Parathyroid adenoma (tissue), 2 donors: ENCODE results near the gene KCMF1.

Experiments used
- H2AFZ ChIP-seq: fragments of 300-600 bp; sonication (generic); one replicate; pipeline ENCODE4 v1.7.0; 2017; ENCODE audit warnings: antibody characterized with exemption, mild to moderate bottlenecking
- H3K27ac ChIP-seq: fragments of 300-600 bp; sonication (generic); one replicate; pipeline ENCODE4 v1.7.0; 2017
- H3K27me3 ChIP-seq: fragments of 300-600 bp; sonication (generic); one replicate; pipeline ENCODE4 v1.7.0; 2017; ENCODE audit warnings: low read length; ENCODE audit not compliant: control insufficient read depth, insufficient read depth
- H3K36me3 ChIP-seq: fragments of 300-600 bp; sonication (generic); one replicate; pipeline ENCODE4 v1.7.0; 2017; ENCODE audit warnings: low read length; ENCODE audit not compliant: control insufficient read depth, insufficient read depth
- H3K4me1 ChIP-seq: fragments of 300-600 bp; sonication (generic); one replicate; pipeline ENCODE4 v1.7.0; 2017; ENCODE audit warnings: control low read depth
- H3K4me2 ChIP-seq: fragments of 300-600 bp; sonication (generic); one replicate; pipeline ENCODE4 v1.7.0; 2017; ENCODE audit warnings: low read length
- H3K4me3 ChIP-seq: fragments of 300-600 bp; sonication (generic); one replicate; pipeline ENCODE4 v1.7.0; 2017; ENCODE audit warnings: low read depth, low read length
- H3K79me2 ChIP-seq: fragments of 300-600 bp; sonication (generic); one replicate; pipeline ENCODE4 v1.7.0; 2017; ENCODE audit warnings: control low read depth
- H3K9ac ChIP-seq: fragments of 300-600 bp; sonication (generic); one replicate; pipeline ENCODE4 v1.7.0; 2017; ENCODE audit warnings: mild to moderate bottlenecking
- H3K9me3 ChIP-seq: fragments of 300-600 bp; sonication (generic); one replicate; pipeline ENCODE4 v1.7.0; 2017; ENCODE audit warnings: low read length; ENCODE audit not compliant: control insufficient read depth
- TF ChIP-seq, protein P1 (sequence below): fragments of 300-600 bp; sonication (generic); IDR thresholded peaks from one replicate; pipeline ENCODE4 v1.7.0; 2017; ENCODE audit warnings: antibody characterized with exemption, mild to moderate bottlenecking
- donor health status: primary hyperparathyroidism.

KCMF1 gene

DNA sequence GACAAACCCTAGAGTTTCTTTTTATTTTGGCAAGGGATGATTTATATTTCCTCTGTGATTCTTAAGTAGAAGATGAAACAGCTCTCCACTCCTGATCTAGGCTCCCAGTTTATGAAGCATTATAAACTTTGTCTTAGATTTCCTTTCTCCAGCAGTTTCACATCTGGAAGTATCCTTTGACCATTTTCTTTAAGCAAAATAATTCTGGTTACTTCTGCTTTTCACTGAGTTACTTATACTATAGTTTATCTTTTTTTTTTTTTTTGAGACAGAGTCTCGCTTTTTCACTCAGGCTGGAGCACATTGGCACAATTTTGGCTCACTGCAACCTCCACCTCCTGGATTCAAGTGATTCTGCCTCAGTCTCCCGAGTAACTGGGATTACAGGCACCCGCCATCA lies 45.5 kb downstream of the KCMF1 start:
- TF ChIP-seq, protein P1, sequence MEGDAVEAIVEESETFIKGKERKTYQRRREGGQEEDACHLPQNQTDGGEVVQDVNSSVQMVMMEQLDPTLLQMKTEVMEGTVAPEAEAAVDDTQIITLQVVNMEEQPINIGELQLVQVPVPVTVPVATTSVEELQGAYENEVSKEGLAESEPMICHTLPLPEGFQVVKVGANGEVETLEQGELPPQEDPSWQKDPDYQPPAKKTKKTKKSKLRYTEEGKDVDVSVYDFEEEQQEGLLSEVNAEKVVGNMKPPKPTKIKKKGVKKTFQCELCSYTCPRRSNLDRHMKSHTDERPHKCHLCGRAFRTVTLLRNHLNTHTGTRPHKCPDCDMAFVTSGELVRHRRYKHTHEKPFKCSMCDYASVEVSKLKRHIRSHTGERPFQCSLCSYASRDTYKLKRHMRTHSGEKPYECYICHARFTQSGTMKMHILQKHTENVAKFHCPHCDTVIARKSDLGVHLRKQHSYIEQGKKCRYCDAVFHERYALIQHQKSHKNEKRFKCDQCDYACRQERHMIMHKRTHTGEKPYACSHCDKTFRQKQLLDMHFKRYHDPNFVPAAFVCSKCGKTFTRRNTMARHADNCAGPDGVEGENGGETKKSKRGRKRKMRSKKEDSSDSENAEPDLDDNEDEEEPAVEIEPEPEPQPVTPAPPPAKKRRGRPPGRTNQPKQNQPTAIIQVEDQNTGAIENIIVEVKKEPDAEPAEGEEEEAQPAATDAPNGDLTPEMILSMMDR = no peak
- Histone ChIP-seq H3K9me3 (no peaks in the 10 kb centered on the region), H3K4me1 (no peaks in the 10 kb centered on the region)

DNA sequence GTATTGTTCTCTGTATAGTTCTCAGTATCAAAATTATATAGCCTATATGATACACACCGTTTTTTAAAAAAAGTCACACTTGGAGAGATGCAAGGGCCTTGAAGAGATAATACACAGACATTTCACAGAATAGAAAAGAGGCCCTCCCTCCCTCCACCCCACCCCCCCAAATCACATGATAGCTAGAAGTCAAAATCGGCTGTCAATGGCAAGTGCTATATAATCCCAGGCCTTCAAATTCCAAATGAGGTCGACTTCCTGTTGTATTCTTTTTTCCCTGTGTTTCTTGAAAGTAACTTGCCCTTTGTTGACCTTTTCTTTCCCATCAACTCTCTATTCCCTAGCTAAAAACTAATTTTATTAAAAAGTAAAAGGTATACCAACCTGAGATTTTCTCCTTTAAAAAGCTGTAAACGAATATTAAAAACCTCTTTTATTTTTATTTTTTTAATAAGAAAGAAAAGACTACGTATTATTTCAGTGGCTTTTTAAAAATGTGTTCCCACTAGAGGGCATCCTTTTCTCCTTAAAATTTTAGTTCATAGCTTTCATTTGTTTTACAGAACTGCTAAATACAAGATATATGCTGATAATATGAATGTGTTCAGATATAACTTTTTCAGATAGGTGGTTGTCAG lies 46.6 kb downstream of the KCMF1 start:
- Histone ChIP-seq H3K27me3 (no peaks in the 10 kb centered on the region), H3K4me1 (no peaks in the 10 kb centered on the region), H3K4me3 (no peak overlapping the region), H3K27ac (no peak overlapping the region), H3K4me2 (no peak overlapping the region), H3K9me3 (no peaks in the 10 kb centered on the region), H3K79me2 (peaks cover 26% of the 10 kb centered on the region), H3K36me3 (no peaks in the 10 kb centered on the region), H3K9ac (no peak overlapping the region), H2AFZ (no peak overlapping the region)
- TF ChIP-seq, protein P1 = peak; percentile 36

More for the DNA sequence above, 45.5 kb downstream of the KCMF1 start:
- no peaks in the 10 kb centered on the region for H3K36me3 ChIP-seq
- H3K4me3 ChIP-seq = no peak overlapping the region
- H3K27me3 ChIP-seq = no peaks in the 10 kb centered on the region
- H3K79me2 ChIP-seq = peaks cover 22% of the 10 kb centered on the region
- no peak overlapping the region for H3K27ac ChIP-seq
- no peak overlapping the region for H3K9ac ChIP-seq
- no peak overlapping the region for H3K4me2 ChIP-seq
- no peak overlapping the region for H2AFZ ChIP-seq

GRCh38 chr2:85018049-85018447 lies 47.1 kb downstream of the KCMF1 start:
- Histone ChIP-seq H3K27me3 (no peaks in the 10 kb centered on the region), H2AFZ (no peak overlapping the region), H3K9ac (no peak overlapping the region), H3K27ac (no peak overlapping the region), H3K4me3 (no peak overlapping the region), H3K9me3 (no peaks in the 10 kb centered on the region), H3K4me1 (no peaks in the 10 kb centered on the region), H3K79me2 (peaks cover 26% of the 10 kb centered on the region), H3K4me2 (no peak overlapping the region), H3K36me3 (no peaks in the 10 kb centered on the region)
- TF ChIP-seq, protein P1 = no peak

DNA sequence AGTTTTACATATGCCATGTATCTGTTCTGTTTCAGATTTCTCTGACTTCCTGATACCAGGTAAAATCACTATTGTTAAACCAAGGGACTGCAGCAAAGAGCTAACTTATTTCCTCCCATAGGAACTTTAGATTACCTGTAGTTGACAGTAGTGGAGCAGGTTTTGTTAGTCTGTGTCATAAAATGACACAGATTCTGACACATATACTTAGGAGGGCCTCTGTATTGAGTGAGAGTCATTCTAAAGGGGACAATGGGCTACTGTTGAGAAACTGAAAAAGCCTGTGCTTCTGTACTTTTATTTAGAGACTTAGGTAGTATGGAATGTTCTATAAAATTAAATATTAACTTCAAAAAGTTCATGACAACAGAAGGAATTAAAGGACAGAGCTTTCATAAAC lies 48.2 kb downstream of the KCMF1 start:
- Histone ChIP-seq H3K27ac (no peak overlapping the region), H3K79me2 (peaks cover 32% of the 10 kb centered on the region), H3K27me3 (no peaks in the 10 kb centered on the region), H3K4me1 (no peaks in the 10 kb centered on the region), H3K9ac (no peak overlapping the region), H2AFZ (no peak overlapping the region), H3K4me2 (no peak overlapping the region), H3K4me3 (no peak overlapping the region), H3K36me3 (no peaks in the 10 kb centered on the region), H3K9me3 (no peaks in the 10 kb centered on the region)
- TF ChIP-seq, protein P1 = no peak

DNA sequence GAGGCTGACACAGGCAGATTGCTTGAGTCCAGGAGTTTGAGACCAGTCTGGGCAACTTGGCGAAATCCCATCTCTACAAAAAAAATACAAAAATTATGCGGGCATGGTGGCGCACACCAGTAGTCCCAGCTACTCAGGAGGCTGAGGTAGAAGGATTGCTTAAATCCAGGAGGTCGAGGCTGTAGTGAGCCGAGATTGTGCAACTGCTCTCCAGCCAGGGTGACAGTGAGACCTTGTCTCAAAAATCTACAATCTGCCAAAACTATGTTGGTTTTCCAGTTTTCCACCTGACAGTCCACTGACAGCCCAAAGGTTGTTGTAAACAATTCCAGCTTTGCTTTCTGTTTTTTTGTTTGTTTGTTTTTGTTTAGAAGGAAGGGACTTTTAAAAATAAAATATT lies 51.3 kb downstream of the KCMF1 start:
- Histone ChIP-seq H2AFZ (no peak overlapping the region), H3K4me3 (no peak overlapping the region), H3K9me3 (no peaks in the 10 kb centered on the region), H3K4me1 (no peaks in the 10 kb centered on the region), H3K9ac (no peak overlapping the region), H3K27me3 (no peaks in the 10 kb centered on the region), H3K4me2 (no peak overlapping the region), H3K79me2 (peaks cover 33% of the 10 kb centered on the region), H3K36me3 (no peaks in the 10 kb centered on the region), H3K27ac (no peak overlapping the region)
- TF ChIP-seq, protein P1 = no peak
